T-cell (primary cell): ENCODE data around the gene KRTAP5-11. TPM values are rescaled to one million over a fixed set of nuclear protein-coding genes. Genes with fewer than 3 reads are reported as not detected.
"Not testable (repeated sequence)": the region's sequence is repeated elsewhere in the genome, so short reads cannot be mapped to it uniquely, and the experiment has no call there.

Experiments used
- ATAC-seq, 4 experiments: fragments of 200-7000 bp in 3 of 4; fragments of 150-1000 bp in 1 of 4; cut with Tn5 transposase; replicated peaks in 1 of 4; 1 replicate in 3 of 4; 2 replicates in 1 of 4; pipeline ENCODE4 v1.10.0; 2021; ENCODE audit warnings: moderate library complexity in 3 of 4, mild to moderate bottlenecking in 2 of 4, moderate number of reproducible peaks in 1 of 4
- CTCF ChIA-PET, 2 donors: fragments of 300-600 bp; sonication (Branson Sonifier 250); formaldehyde crosslinking; loops; one replicate each; lab custom pipeline; 2022; ENCODE audit warnings: antibody characterized with exemption in 2 of 2; lab: Charles Lee
- POLR2A ChIA-PET, 2 donors: fragments of 300-600 bp; sonication (Branson Sonifier 250); formaldehyde crosslinking; loops; one replicate each; lab custom pipeline; 2022; ENCODE audit warnings: antibody characterized with exemption in 2 of 2; lab: Charles Lee
- DNase-seq, 35 experiments: peaks; one replicate each; pipeline versions ENCODE4 v3.0.0 to v3.0.0-alpha.2; 2013 to 2023
- H3K27ac ChIP-seq: one replicate; pipeline ENCODE4 v1.5.1; 2013; ENCODE audit warnings: low read length
- H3K27me3 ChIP-seq, 2 experiments: replicated peaks in 1 of 2; 1 replicate in 1 of 2; 2 replicates in 1 of 2; pipeline versions ENCODE4 v1.6.1 to v1.7.0; 2013; ENCODE audit warnings: low read length in 1 of 2, mixed read lengths in 1 of 2; ENCODE audit not compliant: control insufficient read depth in 2 of 2, insufficient read depth in 2 of 2; ENCODE audit errors: extremely low read depth in 1 of 2
- H3K36me3 ChIP-seq, 2 donors: 1 replicate in 1 of 2; 2 replicates in 1 of 2; pipeline versions ENCODE4 v1.6.1 to v1.7.0; 2013; ENCODE audit warnings: low read length in 1 of 2; ENCODE audit not compliant: control insufficient read depth in 2 of 2, insufficient read depth in 1 of 2; ENCODE audit errors: extremely low read depth in 1 of 2
- H3K4me1 ChIP-seq, 2 experiments: 1 replicate in 1 of 2; 2 replicates in 1 of 2; pipeline versions ENCODE4 v1.6.1 to v1.7.0; 2013; ENCODE audit warnings: low read length in 2 of 2, mixed read lengths in 1 of 2; ENCODE audit not compliant: insufficient read depth in 2 of 2, control insufficient read depth in 1 of 2; ENCODE audit errors: extremely low read depth in 1 of 2
- H3K4me3 ChIP-seq, 2 donors: 1 replicate in 1 of 2; 2 replicates in 1 of 2; pipeline versions ENCODE4 v1.5.1 to v1.7.0; 2013; ENCODE audit warnings: mild to moderate bottlenecking in 2 of 2, low read length in 1 of 2, moderate library complexity in 1 of 2; ENCODE audit not compliant: control insufficient read depth in 1 of 2; ENCODE audit errors: extremely low read depth in 1 of 2
- H3K9me3 ChIP-seq: 2 replicates; pipeline ENCODE4 v1.7.0; 2013
- H3K27ac Mint-ChIP-seq, 2 donors: one replicate each; pipeline ENCODE4 v1.8.0; 2020 to 2021; ENCODE audit warnings: mild to moderate bottlenecking in 2 of 2, mixed read lengths in 2 of 2
- H3K27me3 Mint-ChIP-seq, 2 donors: one replicate each; pipeline ENCODE4 v1.8.0; 2021 to 2022; ENCODE audit warnings: mixed read lengths in 2 of 2
- H3K36me3 Mint-ChIP-seq: one replicate; pipeline ENCODE4 v1.8.0; 2021; ENCODE audit warnings: mixed read lengths
- H3K4me1 Mint-ChIP-seq, 3 donors: one replicate each; pipeline ENCODE4 v1.8.0; 2020 to 2022; ENCODE audit warnings: mixed read lengths in 3 of 3, mild to moderate bottlenecking in 1 of 3
- H3K4me3 Mint-ChIP-seq, 3 donors: one replicate each; pipeline ENCODE4 v1.8.0; 2020 to 2022; ENCODE audit warnings: mild to moderate bottlenecking in 3 of 3, mixed read lengths in 3 of 3, moderate library complexity in 3 of 3
- H3K9me3 Mint-ChIP-seq, 3 donors: one replicate each; pipeline ENCODE4 v1.8.0; 2020 to 2022; ENCODE audit warnings: mixed read lengths in 3 of 3
- WGBS: methylation state at CpG from one replicate; pipeline ENCODE4 v1.1.5; 2013; ENCODE audit warnings: missing lambda C conversion rate; ENCODE audit not compliant: insufficient coverage; 5-methylcytosine and 5-hydroxymethylcytosine counted together
- total RNA-seq, 35 experiments: library from RNA in 6 of 35; stranded (reverse) in 6 of 35; fragments of 120-200 nt in 1 of 35; gene quantifications; one replicate each; pipeline versions ENCODE4 v1.2.1 to v1.2.4 and lab custom pipeline; 2013 to 2026

The KRTAP5-11 gene
- total RNA-seq, 5 donors from 2014 or later (not counting 1 experiment from before 2014, with no cell fraction given), result not detected

DNA sequence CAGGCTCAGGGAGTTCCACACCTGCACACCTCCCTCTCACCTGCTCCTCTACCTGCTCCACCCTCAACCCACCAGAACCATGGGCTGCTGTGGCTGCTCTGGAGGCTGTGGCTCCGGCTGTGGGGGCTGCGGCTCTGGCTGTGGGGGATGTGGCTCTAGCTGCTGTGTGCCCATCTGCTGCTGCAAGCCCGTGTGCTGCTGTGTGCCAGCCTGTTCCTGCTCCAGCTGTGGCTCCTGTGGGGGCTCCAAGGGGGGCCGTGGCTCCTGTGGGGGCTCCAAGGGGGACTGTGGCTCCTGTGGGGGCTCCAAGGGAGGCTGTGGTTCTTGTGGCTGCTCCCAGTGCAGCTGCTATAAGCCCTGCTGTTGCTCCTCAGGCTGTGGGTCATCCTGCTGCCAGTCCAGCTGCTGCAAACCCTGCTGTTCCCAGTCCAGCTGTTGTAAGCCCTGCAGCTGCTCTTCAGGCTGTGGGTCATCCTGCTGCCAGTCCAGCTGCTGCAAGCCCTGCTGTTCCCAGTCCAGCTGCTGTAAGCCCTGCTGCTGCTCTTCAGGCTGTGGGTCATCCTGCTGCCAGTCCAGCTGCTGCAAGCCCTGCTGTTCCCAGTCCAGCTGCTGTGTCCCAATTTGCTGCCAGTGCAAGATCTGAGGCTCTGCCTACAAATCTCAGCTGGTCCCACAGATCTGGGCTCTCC is 44.6 kb downstream of the KRTAP5-11 start, which contains the start of gene KRTAP5-8:
Gene KRTAP5-8 (plus strand): TSS at position 49 of the 689 bp plus-strand sequence. CDS start 31 bp downstream, at position 80.
- Mint-ChIP-seq H3K9me3 (peaks cover 0 to 12% (median 7%) of the 10 kb centered on the region in 3 donors), H3K27me3 (peaks cover 7 to 30% of the 10 kb centered on the region in 2 donors)
- H3K4me3 ChIP-seq, H3K27ac Mint-ChIP-seq, H3K36me3 ChIP-seq, POLR2A ChIA-PET, H3K4me1 ChIP-seq, ATAC-seq, H3K9me3 ChIP-seq, H3K4me1 Mint-ChIP-seq, H3K4me3 Mint-ChIP-seq, H3K27ac ChIP-seq, DNase-seq, H3K36me3 Mint-ChIP-seq, CTCF ChIA-PET: not testable (repeated sequence)
- H3K27me3 ChIP-seq, result peaks cover 0 to 31% of the 10 kb centered on the region in 2 experiments
- WGBS, result no CpG with 5 or more reads among the region's 4 CpGs

DNA sequence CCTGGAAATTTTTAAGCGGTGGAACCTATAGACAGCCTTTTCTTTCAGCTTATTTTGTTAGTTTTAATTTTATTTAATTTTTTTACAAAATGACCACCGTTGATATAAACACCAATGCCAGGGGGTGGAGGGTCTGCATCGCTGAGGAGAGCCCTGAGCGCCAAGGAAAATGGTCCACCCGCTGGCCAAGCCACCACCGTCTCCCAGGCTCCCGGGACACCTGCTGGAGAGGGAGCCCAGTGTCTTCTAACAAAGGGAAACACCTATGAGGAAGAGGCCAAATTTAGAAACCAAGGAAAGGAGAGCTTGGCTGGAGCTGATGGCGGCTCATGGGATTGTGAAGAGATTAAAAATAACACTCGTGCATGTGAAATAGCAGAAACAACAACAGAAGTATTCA is 45.1 kb downstream of the KRTAP5-11 start:
- Mint-ChIP-seq H3K9me3 (peaks cover 0 to 12% (median 7%) of the 10 kb centered on the region in 3 donors), H3K27ac (no peak overlapping the region)
- 84% methylated on average over 4 of the region's 9 CpGs for WGBS

GRCh38 chr11:71535825-71536224 is 46.9 kb downstream of the KRTAP5-11 start:
- Mint-ChIP-seq H3K36me3 (peaks cover 3% of the 10 kb centered on the region), H3K4me1 (no peaks in the 10 kb centered on the region), H3K9me3 (peaks cover 0 to 4% (median 4%) of the 10 kb centered on the region in 3 donors), H3K27me3 (peaks cover 10 to 14% of the 10 kb centered on the region in 2 donors), H3K4me3 (no peak overlapping the region), H3K27ac (no peak overlapping the region)
- no CpG with 5 or more reads among the region's 9 CpGs for WGBS
- H3K27me3 ChIP-seq, result peaks cover 0 to 17% of the 10 kb centered on the region in 2 experiments
- no peaks in the 10 kb centered on the region for H3K9me3 ChIP-seq
- ChIA-PET CTCF (no interaction called here), POLR2A (no interaction called here)
- H3K4me3 ChIP-seq, result no peak overlapping the region
- DNase-seq (no peak), ATAC-seq (no peak)
- H3K4me1 ChIP-seq, result no peaks in the 10 kb centered on the region
- H3K27ac ChIP-seq, result no peak overlapping the region
- no peaks in the 10 kb centered on the region for H3K36me3 ChIP-seq

More for the DNA sequence above, 45.1 kb downstream of the KRTAP5-11 start:
- ATAC-seq (no peak), DNase-seq (no peak)
- Histone ChIP-seq H3K4me1 (no peaks in the 10 kb centered on the region), H3K9me3 (no peaks in the 10 kb centered on the region), H3K36me3 (no peaks in the 10 kb centered on the region), H3K27ac (no peak overlapping the region), H3K27me3 (peaks cover 0 to 25% of the 10 kb centered on the region in 2 experiments), H3K4me3 (no peak overlapping the region)
- ChIA-PET POLR2A (no interaction called here), CTCF (no interaction called here)
- Mint-ChIP-seq H3K27me3 (peaks cover 7 to 24% of the 10 kb centered on the region in 2 donors), H3K4me3 (no peak overlapping the region), H3K36me3 (peaks cover 5% of the 10 kb centered on the region), H3K4me1 (no peaks in the 10 kb centered on the region)

- H3K27ac ChIP-seq, H3K9me3 ChIP-seq, H3K4me3 ChIP-seq, POLR2A ChIA-PET, H3K36me3 ChIP-seq, H3K4me1 Mint-ChIP-seq, H3K9me3 Mint-ChIP-seq, CTCF ChIA-PET, H3K4me3 Mint-ChIP-seq, H3K4me1 ChIP-seq, H3K36me3 Mint-ChIP-seq, ATAC-seq, DNase-seq, H3K27ac Mint-ChIP-seq: not testable (repeated sequence)
- peaks cover 0 to 17% of the 10 kb centered on the region in 2 experiments for H3K27me3 ChIP-seq
- peaks cover 10 to 14% of the 10 kb centered on the region in 2 donors for H3K27me3 Mint-ChIP-seq
- WGBS, result 81% methylated on average over 3 of the region's 17 CpGs
Measured at GRCh38 chr11:71534711-71535608, 47.7 kb downstream of the KRTAP5-11 start.

- Histone ChIP-seq H3K27me3 (peaks cover 0 to 7% of the 10 kb centered on the region in 2 experiments), H3K36me3 (no peaks in the 10 kb centered on the region), H3K9me3 (no peaks in the 10 kb centered on the region), H3K4me3 (no peak overlapping the region), H3K4me1 (no peaks in the 10 kb centered on the region), H3K27ac (no peak overlapping the region)
- Mint-ChIP-seq H3K27me3 (peaks cover 8 to 10% of the 10 kb centered on the region in 2 donors), H3K9me3 (no peaks in the 10 kb centered on the region), H3K4me3 (no peak overlapping the region), H3K27ac (no peak overlapping the region), H3K36me3 (no peaks in the 10 kb centered on the region), H3K4me1 (no peaks in the 10 kb centered on the region)
- no peak for ATAC-seq
- no peak for DNase-seq
- ChIA-PET POLR2A (no interaction called here), CTCF (no interaction called here)
- WGBS, result 74% methylated on average over 8 of the region's 10 CpGs
Measured at GRCh38 chr11:71532036-71532610, 50.6 kb downstream of the KRTAP5-11 start.
